A673 (cell line): Measurements from ENCODE around the gene ZNF362. TPM values are rescaled to one million over a fixed set of nuclear protein-coding genes. Genes with fewer than 3 reads are reported as not detected.

ENCODE experiments used
- BruUV-seq: library from RNA; stranded (reverse); fragments of 400-500 nt; replicated peaks from 2 replicates; lab custom pipeline; 2021; lab: Mats Ljungman, UMichigan
- CTCF ChIA-PET: fragments of 300-600 bp; sonication (Branson Sonifier 250); formaldehyde crosslinking; loops from one replicate; lab custom pipeline; 2022; ENCODE audit warnings: antibody characterized with exemption; lab: Charles Lee
- POLR2A ChIA-PET: fragments of 300-600 bp; sonication (Branson Sonifier 250); formaldehyde crosslinking; loops from one replicate; lab custom pipeline; 2022; ENCODE audit warnings: antibody characterized with exemption; ENCODE audit not compliant: low non-redundant PET; lab: Charles Lee
- DNase-seq: peaks from one replicate; pipeline ENCODE4 v3.0.0-alpha.2; 2015; ENCODE audit warnings: low spot score
- H3K27ac ChIP-seq: fragments of 200-600 bp; sonication (generic); 2 replicates; pipeline ENCODE4 v1.5.1; 2016; ENCODE audit warnings: mixed run types, low read depth, mild to moderate bottlenecking, mixed read lengths, antibody characterized with exemption, low read length; ENCODE audit not compliant: poor library complexity, severe bottlenecking
- H3K27me3 ChIP-seq: fragments of 200-600 bp; sonication (generic); replicated peaks from 2 replicates; pipeline ENCODE4 v1.6.1; 2017; ENCODE audit warnings: mixed run types, low read depth, mild to moderate bottlenecking, mixed read lengths, antibody characterized with exemption, low read length; ENCODE audit not compliant: insufficient read depth, poor library complexity
- H3K36me3 ChIP-seq: fragments of 200-600 bp; sonication (generic); 2 replicates; pipeline ENCODE4 v1.6.1; 2016; ENCODE audit warnings: mixed run types, mild to moderate bottlenecking, mixed read lengths, antibody characterized with exemption, low read length; ENCODE audit not compliant: insufficient read depth, poor library complexity, severe bottlenecking
- H3K4me1 ChIP-seq: fragments of 200-600 bp; sonication (generic); 2 replicates; pipeline ENCODE4 v1.6.1; 2017; ENCODE audit warnings: mixed run types, mild to moderate bottlenecking, mixed read lengths, antibody characterized with exemption, low read length; ENCODE audit not compliant: insufficient read depth, poor library complexity, severe bottlenecking
- H3K4me3 ChIP-seq: fragments of 200-600 bp; sonication (generic); 2 replicates; pipeline ENCODE4 v1.5.1; 2016; ENCODE audit warnings: low read depth, mixed run types, mild to moderate bottlenecking, mixed read lengths, low read length; ENCODE audit not compliant: poor library complexity, severe bottlenecking
- H3K9me3 ChIP-seq: fragments of 200-600 bp; sonication (generic); 2 replicates; pipeline ENCODE4 v1.6.1; 2016; ENCODE audit warnings: mixed run types, low read depth, mild to moderate bottlenecking, mixed read lengths, antibody characterized with exemption, low read length; ENCODE audit not compliant: poor library complexity, severe bottlenecking
- EZH2 ChIP-seq: fragments of 200-600 bp; sonication (generic); IDR thresholded peaks from 2 replicates; pipeline ENCODE4 v1.6.1; 2017; ENCODE audit warnings: borderline replicate concordance, low read depth, mild to moderate bottlenecking, mixed read lengths, antibody characterized with exemption, low read length; ENCODE audit not compliant: poor library complexity, severe bottlenecking
- intact Hi-C: fragments of 100-400 bp; cut with micrococcal nuclease; formaldehyde crosslinking; loops from one replicate; pipeline ENCODE4 v1.10.0; 2022; ENCODE audit not compliant: unreplicated experiment
- total RNA-seq: library from RNA; stranded (reverse); gene quantifications from 2 replicates; pipeline ENCODE4 v1.2.3, GENCODE V29; 2021
- TF ChIP-seq, protein P1 (sequence below): fragments of 300-800, 200-600 bp; sonication (generic); conservative IDR thresholded peaks from 2 replicates; pipeline ENCODE4 v1.5.1; 2017; ENCODE audit warnings: low read depth, mild to moderate bottlenecking, antibody characterized with exemption, low read length, moderate library complexity, mixed read lengths

The ZNF362 gene
- total RNA-seq, 1 experiment from 2014 or later, result 40.1 TPM

DNA sequence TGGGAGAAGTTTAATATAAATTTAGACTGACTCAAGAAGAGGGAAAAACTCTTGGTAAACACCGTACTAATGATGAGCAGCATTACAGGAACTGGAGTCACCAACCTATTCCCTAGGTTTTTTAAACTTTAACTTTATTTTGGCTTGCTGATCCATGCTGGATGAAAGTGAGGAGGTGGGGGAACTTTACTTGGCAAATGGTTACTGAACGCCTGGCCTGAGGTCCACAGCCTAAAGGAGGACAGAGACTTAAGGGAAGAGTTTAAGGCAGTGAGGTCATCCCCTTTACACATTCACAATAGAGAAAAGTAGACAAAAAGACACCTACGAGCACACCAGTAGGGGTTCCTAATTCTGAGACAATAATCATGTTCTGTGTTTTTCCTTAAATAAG lies 90.2 kb downstream of the ZNF362 start:
- H3K27ac ChIP-seq, result peak overlapping the region; percentile 89
- ChIA-PET CTCF (no interaction called here), POLR2A (no interaction called here)

DNA sequence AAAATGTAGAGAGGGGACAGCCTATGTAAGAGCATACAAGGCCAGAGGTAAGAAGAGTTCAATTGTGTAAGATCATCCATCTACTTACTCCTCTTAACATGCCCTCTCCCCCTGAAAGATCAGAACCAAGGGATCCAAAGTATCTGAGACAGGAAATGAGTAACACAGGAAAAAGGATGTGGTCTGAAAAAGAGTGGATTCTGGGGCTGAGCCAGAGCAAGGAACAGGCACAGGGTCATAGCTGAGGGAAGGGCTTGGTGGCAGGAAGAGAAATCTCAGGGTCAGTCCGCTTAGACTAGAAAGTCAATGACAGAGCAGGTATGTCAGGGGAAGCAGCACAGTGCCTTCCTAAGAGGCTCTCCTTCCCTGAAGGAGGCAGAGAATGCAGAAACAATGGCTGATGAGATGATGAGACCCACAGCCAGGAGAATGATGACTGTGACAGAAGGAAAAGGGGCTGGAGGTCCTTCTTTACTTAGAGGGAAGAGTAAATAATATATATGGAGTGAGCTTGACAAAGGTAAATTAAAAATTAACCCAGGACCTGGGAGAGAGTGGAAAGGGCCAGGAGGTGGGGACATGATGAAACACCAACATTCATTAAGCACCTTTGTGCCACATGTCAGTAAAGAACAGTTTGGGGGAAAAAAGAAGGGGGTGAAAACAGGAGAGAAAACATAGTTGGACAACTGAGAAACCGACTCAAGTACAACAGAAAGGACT lies 90.8 kb downstream of the ZNF362 start:
- Histone ChIP-seq H3K4me1 (peaks cover 57% of the 10 kb centered on the region), H3K27ac (peak overlapping the region; percentile 89), H3K27me3 (no peaks in the 10 kb centered on the region), H3K36me3 (peaks cover 6% of the 10 kb centered on the region), H3K9me3 (no peaks in the 10 kb centered on the region), H3K4me3 (peak overlapping the region; percentile 94)
- intact Hi-C loops, result no loop called here
- TF ChIP-seq EZH2, result no peak
- TF ChIP-seq, protein P1, sequence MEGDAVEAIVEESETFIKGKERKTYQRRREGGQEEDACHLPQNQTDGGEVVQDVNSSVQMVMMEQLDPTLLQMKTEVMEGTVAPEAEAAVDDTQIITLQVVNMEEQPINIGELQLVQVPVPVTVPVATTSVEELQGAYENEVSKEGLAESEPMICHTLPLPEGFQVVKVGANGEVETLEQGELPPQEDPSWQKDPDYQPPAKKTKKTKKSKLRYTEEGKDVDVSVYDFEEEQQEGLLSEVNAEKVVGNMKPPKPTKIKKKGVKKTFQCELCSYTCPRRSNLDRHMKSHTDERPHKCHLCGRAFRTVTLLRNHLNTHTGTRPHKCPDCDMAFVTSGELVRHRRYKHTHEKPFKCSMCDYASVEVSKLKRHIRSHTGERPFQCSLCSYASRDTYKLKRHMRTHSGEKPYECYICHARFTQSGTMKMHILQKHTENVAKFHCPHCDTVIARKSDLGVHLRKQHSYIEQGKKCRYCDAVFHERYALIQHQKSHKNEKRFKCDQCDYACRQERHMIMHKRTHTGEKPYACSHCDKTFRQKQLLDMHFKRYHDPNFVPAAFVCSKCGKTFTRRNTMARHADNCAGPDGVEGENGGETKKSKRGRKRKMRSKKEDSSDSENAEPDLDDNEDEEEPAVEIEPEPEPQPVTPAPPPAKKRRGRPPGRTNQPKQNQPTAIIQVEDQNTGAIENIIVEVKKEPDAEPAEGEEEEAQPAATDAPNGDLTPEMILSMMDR, result no peak
- ChIA-PET CTCF (no interaction called here), POLR2A (no interaction called here)
- no TSS peak for BruUV-seq
- peak; percentile 87 for DNase-seq

More for the DNA sequence above, 90.2 kb downstream of the ZNF362 start:
- TF ChIP-seq, protein P1, result no peak
- TF ChIP-seq EZH2, result no peak
- BruUV-seq, result no TSS peak
- peaks cover 63% of the 10 kb centered on the region for H3K4me1 ChIP-seq
- no peaks in the 10 kb centered on the region for H3K9me3 ChIP-seq
- no peaks in the 10 kb centered on the region for H3K27me3 ChIP-seq
- peak overlapping the region; percentile 94 for H3K4me3 ChIP-seq
- H3K36me3 ChIP-seq, result peaks cover 6% of the 10 kb centered on the region
- intact Hi-C loops, result no loop called here
- DNase-seq, result no peak

DNA sequence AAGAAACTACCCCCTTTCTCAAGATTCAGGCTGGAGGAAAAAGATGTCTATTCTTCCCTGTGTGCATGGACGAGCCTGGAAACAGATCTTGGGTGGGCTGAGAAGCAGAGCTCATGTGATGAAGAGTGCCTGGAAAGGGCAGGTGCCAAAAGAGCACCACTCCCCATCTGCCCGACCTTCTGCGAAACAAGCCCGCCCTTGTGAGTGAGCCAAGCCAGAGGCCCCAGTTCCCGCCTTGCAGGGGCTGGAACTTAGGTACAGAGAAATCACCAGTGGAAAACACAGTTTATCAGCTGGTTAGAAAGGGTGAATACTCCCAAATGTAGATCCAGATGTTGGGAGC lies 91.3 kb downstream of the ZNF362 start:
- intact Hi-C loops, result no loop called here

More for the DNA sequence above, 91.3 kb downstream of the ZNF362 start:
- Histone ChIP-seq H3K4me1 (peaks cover 52% of the 10 kb centered on the region), H3K4me3 (peak overlapping the region; percentile 94), H3K27ac (peak overlapping the region; percentile 89), H3K36me3 (peaks cover 4% of the 10 kb centered on the region), H3K9me3 (no peaks in the 10 kb centered on the region), H3K27me3 (no peaks in the 10 kb centered on the region)
- no peak for DNase-seq
- CTCF ChIA-PET, result no interaction called here
- TF ChIP-seq EZH2, result no peak
- TF ChIP-seq, protein P1, result no peak
- no TSS peak for BruUV-seq
- POLR2A ChIA-PET, result no interaction called here
